ENCODE data around the gene OLFML2B.

The OLFML2B gene

GRCh38 chr1:161943737-161944136, 79.9 kb downstream of the OLFML2B start:
- no peak for DNase-seq

- DNase-seq = no peak
Measured at GRCh38 chr1:161941726-161942436, 81.8 kb downstream of the OLFML2B start.

GRCh38 chr1:161940866-161941591, 82.6 kb downstream of the OLFML2B start:
- DNase-seq = no peak

GRCh38 chr1:161936786-161937185, 86.9 kb downstream of the OLFML2B start:
- DNase-seq = no peak

DNA sequence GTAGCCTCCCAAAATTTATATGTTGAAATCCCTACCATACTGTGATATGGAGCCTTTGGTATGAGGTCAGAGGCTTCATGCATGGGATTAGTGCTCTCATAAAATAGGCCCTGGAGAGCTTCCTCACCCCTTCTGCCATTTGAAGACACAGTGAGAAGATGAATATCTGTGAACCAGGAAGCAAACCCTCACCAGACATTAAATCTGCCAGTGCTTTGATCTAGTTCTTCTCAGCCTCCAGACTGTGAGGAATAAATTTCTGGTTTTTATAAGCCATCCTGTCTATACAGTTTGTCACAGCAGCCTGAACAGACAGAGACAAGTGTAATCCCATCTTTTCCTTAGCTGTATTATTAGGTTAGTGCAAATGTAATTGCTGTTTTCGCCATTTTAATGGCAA, 88.4 kb downstream of the OLFML2B start:
- no peak for DNase-seq

- peak in 1 of 2 donors; percentile 33 for DNase-seq
Measured at GRCh38 chr1:161933592-161934588, 89.8 kb downstream of the OLFML2B start.
